ENCODE measurements around the gene PKN2.

GRCh38 chr1:88698764-88699163 is 14.7 kb downstream of the PKN2 start:
- TF ChIP-seq ZBTB17 (tag by site-specific recombination; IDR thresholded peaks at IDR 0.05) = no peak
- no peak for TF ChIP-seq CTCF (tag by site-specific recombination; IDR thresholded peaks at IDR 0.05)
- no peak for TF ChIP-seq ZNF16 (tag by site-specific recombination; IDR thresholded peaks at IDR 0.05; ENCODE audit: low read depth)
- TF ChIP-seq ZBTB6 (tag by site-specific recombination; IDR thresholded peaks at IDR 0.05) = no peak
- no peak for TF ChIP-seq ZNF580 (tag by site-specific recombination; IDR thresholded peaks at IDR 0.05)
- no peak for TF ChIP-seq ZNF623 (tag by site-specific recombination; IDR thresholded peaks at IDR 0.05)

All from HEK293 (cell line).